22Rv1 (cell line): ENCODE data around the gene PEAR1.

Experiments
- H3K27ac ChIP-seq: fragments of 450-650 bp; 2 replicates; pipeline ENCODE4 v1.5.1; 2017
- CTCF ChIP-seq: fragments of 450-650 bp; IDR thresholded peaks from 2 replicates; pipeline ENCODE4 v1.5.1; 2017; ENCODE audit warnings: mild to moderate bottlenecking
- ZFX ChIP-seq: fragments of 450-650 bp; IDR thresholded peaks from 2 replicates; pipeline ENCODE4 v1.6.1; 2017; ENCODE audit warnings: antibody characterized with exemption, borderline replicate concordance

PEAR1 gene

DNA sequence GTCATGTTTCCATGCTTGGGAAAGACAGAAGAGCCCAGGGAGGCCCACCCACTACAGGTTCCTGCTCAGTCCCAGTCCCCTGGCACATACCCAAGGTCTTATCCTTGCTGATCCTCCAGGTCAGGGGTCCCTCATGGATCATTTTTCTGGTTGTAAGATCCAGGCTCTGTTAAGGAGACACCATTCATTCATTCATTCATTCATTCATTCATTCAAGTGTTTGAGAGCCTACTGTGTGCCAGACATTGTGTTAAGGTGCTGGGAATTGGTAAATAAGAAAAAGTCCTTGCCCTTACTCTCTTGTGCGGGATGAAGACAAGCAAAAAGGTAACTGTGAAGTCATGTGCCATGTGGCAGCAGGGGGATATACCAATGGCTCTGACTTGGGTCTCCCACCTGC is 50.8 kb downstream of the PEAR1 start:
- TF ChIP-seq CTCF (no peak), ZFX (no peak)
- H3K27ac ChIP-seq, result no peak overlapping the region

- H3K27ac ChIP-seq, result no peak overlapping the region
- TF ChIP-seq CTCF (no peak), ZFX (no peak)
These were observed 51.3 kb downstream of the PEAR1 start for GRCh38 chr1:156944848-156945247.

DNA sequence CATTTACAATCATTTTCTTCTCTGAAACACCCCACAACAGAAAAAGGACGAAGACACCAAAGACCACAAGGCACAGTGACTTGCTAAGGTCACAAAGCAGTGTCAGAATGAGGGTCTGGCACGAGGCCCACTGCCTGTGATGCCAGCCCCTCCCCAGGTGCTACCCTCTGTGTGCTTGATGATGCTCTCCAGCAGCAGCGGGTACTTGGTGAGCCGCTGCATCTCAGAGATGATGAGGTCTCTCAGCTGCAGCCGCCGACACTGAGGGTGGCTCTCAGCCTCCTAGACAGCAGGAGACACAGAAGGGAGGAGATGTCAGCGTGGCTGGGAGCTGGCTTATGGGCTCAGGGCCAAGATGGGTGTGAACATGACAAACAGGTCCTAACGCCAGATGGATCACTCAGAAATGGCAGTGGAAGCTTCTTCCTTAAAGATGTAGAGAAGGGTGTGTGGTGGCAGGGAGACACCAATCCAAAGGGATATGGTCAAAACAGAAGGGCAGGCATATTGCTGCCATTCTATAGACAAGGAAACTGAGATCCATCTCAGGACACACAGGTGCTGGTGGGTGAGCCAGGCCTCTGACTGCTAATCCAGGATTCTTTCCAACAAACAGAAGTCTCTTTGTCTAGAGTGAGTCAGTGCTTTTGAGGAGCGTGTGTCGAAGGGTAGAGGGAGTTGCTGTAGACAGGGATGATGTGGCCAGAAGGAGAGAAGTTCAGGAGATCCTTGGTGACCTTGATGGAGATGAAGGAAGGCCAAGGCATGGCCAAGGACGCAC is 52.6 kb downstream of the PEAR1 start:
- no peak for TF ChIP-seq CTCF
- no peak for TF ChIP-seq ZFX
- H3K27ac ChIP-seq, result peak overlapping the region; percentile 25; the same call in 1 of the 2 replicates

GRCh38 chr1:156947127-156947526 is 53.6 kb downstream of the PEAR1 start:
- H3K27ac ChIP-seq, result peak overlapping the region; percentile 25; the same call in 1 of the 2 replicates
- no peak for TF ChIP-seq ZFX
- TF ChIP-seq CTCF, result no peak

DNA sequence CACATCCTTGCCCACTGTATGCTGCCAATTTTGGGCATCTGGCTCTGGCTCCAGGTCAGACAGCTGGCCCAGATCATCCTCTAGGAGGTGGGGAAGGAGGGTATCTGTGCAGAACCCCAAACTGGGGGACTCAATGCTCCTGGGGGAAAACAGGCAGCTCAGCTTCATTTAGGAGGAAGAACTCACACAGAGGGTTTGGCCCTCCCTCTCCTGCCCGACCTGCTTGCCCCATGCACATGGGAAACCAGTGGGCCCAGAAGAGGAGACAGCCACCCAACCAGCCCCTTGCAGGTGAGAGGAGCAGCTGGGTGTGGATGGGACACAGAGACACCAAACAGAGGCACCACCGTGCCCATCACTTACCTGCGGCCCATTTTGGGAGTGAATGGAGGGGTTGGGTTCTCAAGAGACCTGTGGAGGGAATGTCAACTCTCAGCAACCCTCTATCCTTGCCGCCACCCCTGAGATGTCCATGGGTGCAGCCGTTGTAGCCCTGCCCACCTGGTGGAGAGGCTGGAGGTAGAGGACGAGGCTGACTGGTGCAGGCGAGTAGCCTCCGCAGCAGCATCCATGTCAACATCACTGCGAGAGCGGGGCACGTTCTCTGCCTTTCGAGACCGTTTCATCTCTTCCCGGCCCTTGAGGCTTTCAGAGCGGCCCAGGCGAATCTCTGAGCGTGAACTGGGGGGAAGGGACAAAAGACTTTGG is 54.5 kb downstream of the PEAR1 start:
- no peak for TF ChIP-seq CTCF
- no peak for TF ChIP-seq ZFX
- H3K27ac ChIP-seq, result no peak overlapping the region

DNA sequence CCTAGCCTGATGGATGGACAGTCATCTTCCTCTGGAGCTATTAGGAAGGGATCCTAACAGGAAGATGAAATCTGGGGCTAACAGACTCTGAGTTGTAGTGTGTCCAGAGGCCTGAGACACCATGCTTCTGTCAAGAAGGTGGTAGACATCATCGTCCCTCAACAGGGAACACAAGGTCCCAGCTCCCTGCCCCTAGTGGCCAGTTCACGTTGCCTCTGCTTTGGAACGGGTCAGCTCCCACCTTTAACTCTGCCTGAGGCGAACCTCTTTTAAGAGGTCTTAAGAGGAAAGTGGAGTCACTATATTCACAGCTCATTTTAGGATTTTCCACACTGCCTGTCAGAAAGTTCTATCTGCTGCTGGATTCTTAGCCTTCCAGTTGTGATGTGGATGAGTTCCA is 55.2 kb downstream of the PEAR1 start:
- H3K27ac ChIP-seq, result no peak overlapping the region
- TF ChIP-seq ZFX (no peak), CTCF (peak; percentile 36)

DNA sequence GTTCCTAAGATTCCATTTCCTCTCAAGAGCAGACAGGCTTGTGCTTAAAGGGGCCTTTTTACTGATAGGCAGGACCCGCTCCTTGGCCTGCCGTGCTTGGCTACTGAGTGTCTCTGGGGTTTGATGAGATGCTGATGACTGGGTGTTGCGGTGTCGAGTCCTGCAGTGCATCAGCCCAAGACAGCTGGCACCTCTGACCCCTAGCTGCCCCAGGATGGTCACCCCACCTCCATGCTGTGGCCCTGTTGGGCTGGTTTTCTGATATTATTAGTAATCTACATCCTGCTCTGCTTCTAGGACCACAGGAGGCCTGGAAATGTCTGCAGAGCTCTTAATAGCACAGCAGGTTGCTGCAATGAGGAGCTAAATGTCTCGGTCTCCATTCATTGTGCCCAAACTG is 55.6 kb downstream of the PEAR1 start:
- TF ChIP-seq CTCF (no peak), ZFX (no peak)

More for the DNA sequence above, 55.6 kb downstream of the PEAR1 start:
- no peak overlapping the region for H3K27ac ChIP-seq
